T-helper 2 cell (primary cell): ENCODE measurements around the gene WDR4.
"Not testable (repeated sequence)": the region's sequence is repeated elsewhere in the genome, so short reads cannot be mapped to it uniquely, and the experiment has no call there.

ENCODE experiments used
- DNase-seq, 5 experiments: peaks; one replicate each; pipeline versions ENCODE4 v3.0.0 to v3.0.0-alpha.2; 2012 to 2022

WDR4 gene

DNA sequence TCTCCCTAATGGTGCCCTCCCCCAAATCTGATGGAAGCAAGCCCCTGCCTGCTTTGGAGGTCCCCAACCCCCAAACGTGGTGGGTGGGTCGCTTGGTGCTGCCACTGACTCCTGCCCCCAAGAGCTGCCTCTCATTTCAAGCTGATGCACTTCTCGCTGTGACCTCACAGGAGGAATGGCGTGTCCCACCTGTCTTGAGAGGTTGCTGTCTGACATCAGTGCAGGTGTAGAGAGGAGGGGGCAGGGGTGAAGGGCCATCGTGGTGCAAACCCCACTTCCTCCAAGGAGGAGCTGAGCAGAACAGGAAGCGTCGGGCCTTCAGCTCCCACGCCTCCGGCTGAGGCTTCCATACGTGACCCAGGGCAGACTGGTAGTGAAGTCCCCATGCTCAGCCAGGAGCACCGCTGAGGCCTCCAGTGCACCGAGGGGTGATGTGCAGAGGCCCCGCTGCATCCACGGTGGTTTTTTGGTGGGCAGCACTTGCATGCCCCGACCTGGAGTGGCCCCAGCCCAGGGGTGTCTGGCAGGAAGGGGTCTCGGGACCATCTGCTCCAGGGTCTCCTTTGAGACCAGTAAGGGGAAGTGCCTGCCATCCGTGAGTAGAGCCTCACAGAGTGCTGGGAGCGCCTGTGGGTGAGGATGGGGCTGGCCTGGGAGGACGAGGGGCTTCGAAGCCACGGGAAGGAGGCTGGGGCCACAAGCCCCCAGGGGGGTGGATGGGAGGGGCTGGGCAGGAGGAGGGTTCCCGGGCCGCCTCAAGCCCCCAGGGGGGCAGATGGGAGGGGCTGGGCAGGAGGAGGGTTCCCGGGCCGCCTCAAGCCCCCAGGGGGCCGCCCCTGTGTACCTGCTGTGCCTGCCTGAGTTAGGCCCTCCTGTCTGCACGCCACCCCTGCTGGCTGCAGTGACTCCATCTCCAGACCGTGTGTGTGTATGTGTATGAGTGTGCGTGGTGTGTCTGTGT is 39.8 kb downstream of the WDR4 start:
- DNase-seq: no peak

DNA sequence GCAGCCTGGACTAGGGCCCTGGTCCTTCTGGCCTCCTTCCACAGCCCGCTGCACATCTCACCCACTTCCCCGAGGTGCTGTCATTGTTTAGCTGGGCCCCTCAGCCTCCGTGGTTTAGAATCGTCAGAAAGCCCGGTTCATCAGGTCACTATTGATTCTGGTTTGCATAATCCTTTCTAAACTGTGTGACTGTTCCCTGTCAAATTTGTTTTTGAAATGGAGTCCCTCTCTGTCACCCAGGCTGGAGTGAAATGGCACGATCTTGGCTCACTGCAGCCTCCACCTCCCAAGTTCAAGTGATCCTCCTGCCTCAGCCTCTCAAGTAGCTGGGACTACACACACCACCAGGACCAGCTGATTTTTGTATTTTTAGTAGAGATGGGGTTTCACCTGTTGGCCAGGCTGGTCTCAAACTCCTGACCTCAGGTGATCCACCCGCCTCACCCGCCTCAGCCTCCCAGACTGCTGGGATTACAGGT is 41.1 kb downstream of the WDR4 start:
- DNase-seq: not testable (repeated sequence)

DNA sequence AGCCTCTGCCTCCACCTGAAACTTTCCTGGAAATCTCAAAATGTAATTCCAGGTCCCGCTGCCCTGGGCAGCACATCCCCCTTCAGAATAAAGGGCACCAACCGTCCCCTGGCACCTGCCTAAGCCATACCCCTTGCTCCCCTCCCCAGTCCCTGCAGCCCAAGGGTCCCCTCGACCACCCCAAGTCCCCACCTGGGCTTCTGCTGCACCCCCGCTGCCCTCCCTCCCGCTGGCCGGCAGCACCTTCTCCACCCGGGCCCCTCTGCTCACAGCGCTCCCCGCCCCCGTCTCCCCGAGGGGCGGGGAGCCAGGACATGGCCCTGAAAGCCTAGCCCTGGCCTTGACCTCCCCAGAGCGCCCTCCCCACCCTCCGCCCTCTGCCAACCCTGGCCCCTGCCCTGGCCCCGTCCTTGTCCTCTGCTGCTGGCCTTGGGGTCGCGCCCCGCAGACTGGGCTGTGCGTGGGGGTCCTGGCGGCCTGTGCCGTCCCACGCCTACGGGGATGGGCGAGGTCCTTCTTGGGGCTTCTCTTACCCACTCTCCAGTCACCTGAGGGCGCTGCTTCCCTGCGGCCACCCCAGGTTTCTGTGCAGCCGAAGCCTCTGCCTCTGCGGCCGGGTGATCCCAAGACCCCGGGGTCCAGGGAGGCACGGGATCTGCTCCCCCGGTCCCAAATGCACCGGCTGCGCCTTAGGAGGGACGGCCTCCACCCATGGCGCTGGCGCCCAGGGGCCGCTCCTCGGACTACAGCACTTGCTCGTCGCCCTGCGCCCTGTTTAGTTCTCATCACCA is 41.7 kb downstream of the WDR4 start:
- DNase-seq: no peak

DNA sequence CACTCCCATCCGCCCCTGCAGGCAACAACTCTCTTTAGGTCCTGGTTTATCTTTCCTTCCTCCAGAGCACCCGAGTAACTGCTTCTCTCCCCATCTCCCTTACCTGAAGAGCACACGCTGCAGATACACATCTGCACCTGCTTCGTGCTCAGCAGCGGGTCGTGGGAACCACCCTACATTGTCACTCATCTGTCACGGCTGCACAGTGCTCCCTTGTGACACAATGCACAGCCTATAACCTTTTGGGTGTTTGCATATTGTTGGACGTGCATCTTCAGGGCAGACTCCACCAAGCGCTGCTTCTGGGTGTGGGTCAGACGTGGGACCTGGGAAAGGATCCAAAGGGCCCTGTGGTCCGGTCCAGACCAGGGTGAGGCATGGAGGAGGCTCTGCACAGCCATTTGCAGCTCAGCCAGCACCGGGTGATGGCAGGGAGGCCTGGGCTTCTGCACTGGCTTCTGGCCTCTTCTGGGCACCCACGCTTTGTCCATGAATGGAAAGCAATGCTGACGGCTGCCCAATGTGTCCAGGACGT is 42.5 kb downstream of the WDR4 start:
- no peak for DNase-seq

DNA sequence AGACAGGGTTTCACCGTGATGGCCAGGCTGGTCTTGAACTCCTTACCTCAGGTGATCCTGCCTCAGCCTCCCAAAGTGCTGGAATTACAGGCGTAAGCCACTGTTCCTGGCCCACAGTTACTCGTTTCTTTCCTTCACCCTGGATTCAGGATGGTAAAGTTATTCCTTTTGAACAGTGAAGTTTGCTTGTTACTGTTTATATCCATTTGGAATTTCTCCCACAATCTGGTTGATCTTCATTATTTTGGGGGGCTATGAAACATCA is 43.0 kb downstream of the WDR4 start:
- DNase-seq: no peak

DNA sequence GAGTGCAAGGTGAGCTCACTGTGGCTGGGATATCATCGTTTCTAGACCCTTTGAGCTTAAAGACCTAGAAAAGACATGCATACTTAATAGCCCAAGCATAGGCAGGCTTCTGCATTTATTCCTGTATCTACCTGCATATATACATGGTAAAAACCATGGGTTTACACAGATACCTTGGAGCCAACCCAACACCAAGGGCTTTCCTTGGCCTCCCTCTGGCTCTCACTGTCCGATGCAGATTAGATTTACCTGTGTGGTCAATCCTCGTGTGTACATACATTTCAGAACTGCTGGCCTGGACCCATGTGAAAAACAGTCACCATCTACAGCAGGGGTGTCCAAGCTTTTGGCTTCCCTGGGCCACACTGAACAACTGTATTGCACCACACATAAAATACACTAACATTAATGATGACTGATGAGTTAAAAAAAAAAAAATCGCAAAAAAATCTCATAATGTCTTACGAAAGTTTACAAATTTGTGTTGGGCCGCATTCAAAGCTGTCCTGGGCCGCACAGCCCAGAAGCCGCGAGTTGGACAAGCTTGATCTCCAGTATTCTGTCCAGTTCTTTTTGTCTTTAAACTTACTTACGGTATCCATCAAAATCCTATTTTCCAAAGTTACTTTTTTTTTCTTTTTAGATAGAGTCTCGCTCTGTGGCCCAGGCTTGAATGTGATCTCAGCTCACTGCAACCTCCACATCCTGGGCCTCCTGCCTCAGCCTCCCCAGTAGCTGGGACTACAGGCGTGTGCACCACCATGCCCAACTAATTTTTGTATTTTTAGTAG is 43.5 kb downstream of the WDR4 start:
- DNase-seq: no peak

DNA sequence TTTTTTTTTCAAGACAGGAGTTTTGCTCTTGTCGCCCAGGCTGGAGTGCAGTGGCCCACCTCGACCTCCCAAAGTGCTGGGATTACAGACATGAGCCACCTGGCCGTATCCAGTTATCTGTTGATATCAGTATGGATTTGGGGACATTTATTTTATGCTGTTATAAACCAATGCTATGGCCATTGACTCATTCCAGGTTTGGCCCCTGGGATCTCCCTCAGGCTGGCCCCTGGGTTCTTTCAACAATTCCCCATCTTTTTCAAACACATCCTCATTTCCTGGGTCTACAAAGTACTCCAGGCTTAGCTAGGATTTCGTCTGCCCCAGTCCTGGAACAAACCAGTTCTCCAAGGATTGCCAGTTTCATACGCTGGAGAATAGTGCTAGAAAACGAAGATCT is 44.1 kb downstream of the WDR4 start:
- no peak for DNase-seq

DNA sequence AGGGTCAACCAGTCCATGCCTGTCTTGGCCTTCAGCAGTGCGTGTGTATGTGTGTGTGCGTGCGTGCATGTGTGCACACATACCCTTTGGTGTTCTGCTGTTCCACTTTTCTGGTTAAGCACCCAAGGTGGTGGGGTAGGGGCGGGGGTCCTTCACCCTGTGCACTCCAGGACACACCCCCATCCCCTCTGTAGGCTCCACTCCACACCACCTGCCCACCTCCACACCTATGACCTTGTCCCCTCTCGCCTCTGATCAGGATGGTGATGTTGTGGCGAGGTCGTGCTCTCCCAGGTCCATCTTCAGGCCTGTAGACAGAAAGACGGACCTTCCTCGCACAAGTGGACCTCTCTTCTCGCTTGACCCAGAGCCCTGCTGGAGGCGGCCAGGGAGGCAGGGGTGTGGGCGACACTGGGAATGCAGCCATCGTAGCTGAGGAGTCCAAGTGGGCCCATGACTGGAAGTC is 44.6 kb downstream of the WDR4 start:
- no peak for DNase-seq

DNA sequence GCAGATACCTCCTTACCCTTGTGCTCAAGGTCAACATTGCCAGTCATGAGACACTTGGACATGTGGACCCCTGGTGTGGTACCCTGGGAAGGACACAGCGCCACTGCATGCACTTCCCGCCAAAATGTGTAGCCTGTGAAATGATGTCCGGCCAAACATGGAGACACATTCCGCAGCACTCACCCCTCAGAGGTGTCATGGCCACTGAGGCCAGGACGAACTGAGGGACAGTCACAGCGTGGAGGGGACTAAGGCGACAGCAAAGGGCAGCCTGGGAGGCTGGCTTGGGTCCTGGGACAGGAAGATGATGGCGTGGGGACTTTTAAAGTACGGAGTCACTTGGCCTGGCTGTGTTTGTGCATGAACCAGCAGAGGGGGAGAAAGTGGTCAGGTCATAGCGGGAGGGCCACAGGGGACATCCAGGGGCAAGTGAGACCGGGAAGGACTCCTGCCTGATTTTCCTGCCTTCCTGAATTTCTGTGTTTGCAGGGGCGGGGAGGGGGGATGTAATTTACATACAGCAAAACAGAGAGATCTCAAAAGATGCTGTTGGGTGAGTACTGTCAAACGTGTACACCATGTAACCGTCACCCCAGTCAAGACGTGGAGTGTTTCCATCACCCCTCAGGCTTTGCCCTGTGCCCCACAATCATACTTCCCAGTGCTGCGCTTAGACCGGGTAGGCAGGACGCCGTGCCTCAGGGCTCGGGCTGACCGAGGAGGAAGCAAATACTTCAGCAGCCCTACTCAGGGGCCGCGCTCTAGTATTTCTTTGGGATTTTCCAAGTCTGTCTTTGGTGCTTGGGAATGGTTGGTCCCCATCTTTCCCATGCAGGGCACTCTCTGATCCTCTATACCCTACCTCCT is 45.2 kb downstream of the WDR4 start:
- no peak for DNase-seq

DNA sequence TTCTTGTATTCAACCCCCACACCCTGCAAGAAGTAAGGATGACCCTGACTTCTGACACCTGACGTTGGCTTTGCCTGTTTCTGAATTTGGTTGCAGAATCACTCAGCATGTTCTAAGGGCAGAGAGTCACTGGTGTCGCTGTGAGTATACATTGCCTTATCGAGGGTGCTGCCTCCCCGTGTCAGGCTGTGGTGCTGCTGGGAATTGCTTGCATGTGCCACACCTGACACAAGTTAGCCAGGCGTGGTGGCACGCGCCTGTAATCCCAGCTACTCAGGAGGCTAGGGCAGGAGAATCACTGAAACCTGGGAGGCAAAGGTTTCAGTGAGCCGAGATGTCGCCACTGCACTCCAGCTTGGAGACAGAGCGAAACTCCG is 45.9 kb downstream of the WDR4 start:
- DNase-seq: peak in 3 of 5 experiments; percentile 19 to 85 (median 36)

DNA sequence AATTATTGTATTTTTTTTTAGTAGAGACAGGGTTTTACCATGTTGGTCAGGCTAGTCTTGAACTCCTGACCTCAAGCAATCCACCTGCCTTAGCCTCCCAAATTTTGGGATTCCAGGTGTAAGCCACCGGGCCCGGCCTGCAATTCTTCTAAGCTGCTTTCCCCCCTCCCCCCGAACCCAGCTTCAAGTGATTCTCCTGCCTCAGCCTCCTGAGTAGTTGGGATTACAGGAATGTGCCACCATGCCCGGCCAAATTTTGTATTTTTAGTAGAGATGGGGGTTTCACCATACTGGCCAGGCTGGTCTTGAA is 47.1 kb downstream of the WDR4 start:
- DNase-seq: not testable (repeated sequence)

DNA sequence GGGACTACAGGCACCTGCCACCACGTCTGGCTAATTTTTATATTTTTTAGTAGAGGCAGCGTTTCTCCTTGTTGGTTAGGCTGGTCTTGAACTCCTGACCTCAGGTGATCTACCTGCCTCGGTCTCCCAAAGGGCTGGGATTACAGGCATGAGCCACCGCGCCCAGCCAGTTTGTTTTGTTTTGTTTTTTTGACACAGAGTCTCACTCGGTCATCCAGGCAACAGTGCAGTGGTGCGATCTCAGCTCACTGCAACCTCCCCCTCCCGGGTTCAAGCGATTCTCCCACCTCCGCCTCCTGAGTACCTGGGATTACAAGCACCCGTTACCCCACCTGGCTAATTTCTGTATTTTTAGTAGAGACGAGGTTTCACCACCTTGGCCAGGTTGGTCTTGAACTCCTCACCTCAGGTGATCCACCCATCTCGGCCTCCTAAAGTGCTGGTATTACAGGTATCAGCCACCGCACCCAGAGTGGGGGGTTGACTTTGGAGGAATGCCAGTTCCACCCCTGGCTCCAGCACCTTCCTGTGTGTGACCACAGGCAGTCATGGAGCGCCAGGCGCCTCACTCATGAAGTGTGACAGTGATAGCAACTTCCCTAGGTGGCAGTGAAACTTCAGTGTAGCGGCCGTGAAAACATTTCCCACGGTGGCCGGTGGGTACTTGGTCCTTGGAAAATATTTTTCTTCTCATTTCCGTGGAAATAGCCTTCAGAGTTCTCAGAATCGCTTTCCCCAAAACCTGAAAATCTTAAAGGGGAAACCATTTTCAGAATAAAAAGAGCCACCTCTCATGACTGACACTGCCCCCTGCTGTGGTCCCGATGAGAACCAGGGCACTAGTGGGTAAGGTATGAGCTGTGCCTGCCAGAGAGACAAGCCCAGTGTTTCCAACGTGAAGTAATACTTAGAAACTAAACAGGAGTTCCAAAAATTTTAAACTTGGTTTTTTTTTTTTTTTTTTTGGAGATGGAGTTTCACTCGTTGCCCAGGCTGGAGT is 48.6 kb downstream of the WDR4 start:
- DNase-seq: peak in 1 of 5 experiments; percentile 29

DNA sequence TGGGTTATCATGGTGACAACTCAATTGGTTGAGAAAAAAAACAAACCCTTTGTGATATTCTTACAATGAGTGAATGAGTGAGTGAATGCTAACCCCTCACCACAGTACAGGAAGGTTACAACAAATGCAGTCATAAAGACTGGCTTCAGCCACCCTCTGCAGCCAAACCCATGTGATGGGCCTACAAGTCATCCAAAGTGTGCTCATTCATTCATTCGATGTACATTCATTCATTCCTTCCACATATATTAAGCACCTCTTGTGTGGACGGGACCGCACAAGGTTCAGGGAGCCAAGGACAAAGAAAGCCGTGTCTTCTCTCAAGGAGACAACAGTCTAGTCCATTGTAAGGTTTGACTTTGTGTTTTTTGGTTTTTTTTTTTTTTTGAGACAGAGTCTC is 49.4 kb downstream of the WDR4 start:
- DNase-seq: no peak

DNA sequence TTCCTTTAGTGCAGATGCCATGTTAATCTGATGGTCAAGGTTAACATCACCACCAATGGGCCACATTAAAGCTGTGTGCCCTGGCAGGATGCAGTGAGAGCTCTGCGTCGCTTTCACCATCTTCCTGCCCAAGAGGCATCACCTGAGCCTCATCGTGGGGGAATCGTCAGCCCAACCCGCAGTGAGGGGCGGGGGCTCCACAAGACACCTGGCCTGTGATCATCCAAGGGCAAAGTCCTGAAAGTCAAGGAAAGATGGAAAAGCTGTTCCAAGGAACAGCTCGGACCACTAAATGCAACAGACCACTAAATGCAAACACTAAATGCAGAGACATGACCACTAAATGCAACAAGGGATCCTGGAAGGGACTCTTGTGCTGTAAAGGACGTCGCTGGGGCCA is 49.9 kb downstream of the WDR4 start:
- no peak for DNase-seq

DNA sequence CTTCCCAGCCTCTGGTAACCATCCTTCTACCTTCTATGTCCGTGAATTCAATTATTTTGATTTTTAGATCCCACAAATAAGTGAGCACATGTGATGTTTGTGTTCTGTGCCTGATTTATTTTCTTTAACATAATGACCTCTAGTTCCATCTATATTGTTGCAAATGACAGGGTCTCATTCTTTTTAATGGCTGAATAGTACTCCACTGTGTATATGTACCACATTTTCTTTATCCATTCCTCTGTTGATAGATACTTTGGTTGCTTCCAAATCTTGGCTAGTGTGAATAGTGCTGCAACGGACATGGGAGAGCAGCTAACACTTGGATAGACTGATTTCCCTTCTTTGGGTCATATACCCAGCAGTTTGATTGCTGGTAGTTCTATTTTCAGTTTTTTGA is 51.8 kb downstream of the WDR4 start:
- DNase-seq: no peak

DNA sequence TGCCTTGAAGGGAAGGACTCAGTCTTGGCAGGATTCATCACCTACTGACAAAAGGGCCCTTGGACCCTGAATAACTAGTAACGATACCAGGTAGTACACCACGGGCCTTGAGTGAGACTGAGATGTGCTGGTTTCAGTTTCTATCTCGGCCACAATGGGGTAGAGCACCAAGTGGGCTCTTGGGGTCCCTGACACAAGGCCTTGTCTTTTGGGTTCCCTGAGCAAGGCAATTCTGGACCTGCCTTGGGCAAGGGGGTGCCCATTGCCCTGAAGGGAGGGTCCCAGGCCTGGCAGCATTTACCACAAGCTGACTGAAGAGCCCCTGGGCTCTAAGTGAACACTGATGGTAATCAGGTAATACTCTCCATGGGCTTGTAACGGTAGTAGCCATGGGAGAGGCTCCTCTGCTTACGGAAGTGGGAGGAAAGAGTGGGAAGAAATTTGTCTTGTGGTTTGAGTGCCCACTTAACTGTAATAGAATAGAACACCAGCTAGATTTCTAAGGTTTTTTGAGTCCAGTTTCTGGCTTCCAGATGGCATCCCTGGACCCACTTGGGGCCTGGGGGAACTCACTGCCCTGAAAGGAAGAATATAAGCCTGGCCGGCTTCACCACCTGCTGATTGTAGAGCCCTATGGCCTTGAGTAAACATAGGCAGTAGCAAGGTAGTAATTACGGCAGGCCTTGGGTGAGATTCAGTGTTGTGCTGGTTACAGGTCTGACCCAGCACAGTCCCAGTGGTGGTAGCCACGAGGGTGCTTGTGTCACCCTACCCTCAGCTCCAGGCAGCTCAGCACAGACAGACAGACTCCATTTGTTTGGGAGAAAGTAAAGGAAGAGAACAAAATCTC is 58.5 kb downstream of the WDR4 start:
- no peak for DNase-seq

DNA sequence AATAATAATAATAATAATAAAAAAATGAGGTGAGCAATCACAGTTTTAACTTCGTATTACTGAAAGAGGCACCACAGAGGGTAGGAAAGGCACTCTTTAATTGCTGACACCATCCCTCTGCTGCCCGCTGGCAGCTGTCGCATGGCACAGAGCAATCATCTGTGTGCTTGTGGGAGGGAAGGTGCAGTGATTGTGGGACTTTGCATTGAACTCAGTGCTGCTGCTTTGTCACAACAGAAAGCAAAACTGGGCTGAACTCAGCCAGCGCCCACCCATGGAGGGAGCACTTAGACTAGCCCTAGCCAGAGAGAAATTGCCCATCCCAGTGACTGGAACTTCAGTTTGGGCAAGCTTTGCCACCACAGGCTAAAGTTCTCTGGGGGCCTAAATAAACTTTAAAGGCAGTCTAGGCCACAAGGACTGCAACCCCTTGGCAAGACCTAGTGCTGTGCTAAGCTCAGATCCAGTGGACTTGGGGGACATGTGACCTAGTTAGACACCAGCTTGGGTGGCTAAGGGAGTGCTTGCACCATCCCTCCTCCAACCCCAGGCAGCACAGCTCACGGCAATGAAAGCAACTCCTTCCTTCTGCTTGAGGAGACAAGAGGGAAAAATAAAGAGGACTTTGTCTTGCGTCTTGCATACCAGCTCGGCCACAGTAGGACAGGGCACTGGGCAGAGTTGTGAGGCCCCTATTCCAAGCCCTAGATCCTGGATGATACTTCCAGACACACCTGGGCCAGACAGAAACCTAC is 59.3 kb downstream of the WDR4 start:
- DNase-seq: no peak

DNA sequence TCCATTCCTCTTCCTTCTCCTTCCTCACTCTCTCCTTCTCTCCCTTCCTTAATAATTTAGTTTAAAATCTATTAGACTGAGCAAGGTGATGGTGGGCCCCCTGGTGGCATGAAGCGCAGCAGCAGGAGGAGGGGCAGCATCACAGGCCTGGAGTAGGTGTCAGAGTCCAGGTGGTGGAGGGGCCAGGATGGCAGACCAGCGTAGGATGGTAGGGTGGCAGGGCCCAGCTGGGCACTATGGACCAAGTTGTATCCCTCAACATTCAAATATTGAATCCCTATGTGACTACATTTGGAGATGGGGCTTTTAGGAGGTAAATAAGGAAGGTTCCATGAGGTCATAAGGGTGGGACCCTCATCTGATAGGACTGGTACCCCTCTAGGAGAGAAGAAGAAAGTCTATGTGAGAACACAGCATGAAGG is 61.0 kb downstream of the WDR4 start:
- DNase-seq: peak in 4 of 5 experiments; percentile 28 to 59 (median 47)

DNA sequence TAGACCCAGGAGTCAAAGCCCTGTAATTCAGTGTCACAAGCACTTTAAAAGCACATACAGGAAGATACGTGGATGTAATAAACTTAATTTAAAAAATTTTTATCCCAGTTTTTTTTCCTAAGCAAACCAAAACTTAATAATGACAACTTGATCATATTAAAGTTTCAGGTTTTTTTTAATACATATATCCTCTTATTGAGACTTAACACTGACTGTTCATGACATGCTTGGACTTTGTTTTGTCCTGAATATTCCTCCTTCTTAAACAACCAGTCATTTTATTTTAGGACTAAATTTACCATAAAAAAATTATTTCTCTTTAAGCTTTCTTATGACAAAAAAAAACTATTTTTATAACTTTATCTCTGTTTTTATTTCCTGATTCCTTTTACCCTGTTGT is 64.1 kb downstream of the WDR4 start:
- DNase-seq: no peak
